Measurements from ENCODE around the gene SLC39A2.

The SLC39A2 gene

DNA sequence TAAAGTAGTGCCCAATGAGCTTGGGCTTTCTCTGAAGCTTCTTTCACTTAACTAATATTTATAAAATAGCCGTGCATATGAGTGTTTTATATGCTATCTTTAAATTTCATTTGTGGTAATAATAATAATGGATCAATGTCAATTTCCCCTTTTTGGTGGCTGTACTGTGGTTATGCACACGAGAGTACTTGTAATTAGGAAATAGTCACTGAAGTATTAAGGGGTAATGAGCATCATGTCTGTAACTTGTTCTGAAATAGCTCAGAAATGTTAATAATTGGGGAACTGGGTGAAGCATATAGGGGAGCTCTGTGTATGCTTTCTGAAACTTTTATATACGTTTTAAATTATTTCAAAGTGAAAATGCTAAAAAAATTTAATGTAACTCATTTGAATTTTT, 51.5 kb downstream of the SLC39A2 start:
- DNase-seq: no peak

All from activated CD4-positive, alpha-beta T cell treated with anti-CD3 and anti-CD28 coated beads for 48 hours (primary cell).